PFSK-1 (cell line): ENCODE data around the gene UVSSA.

Experiments
- POLR2AphosphoS5 ChIP-seq: IDR thresholded peaks from 2 replicates; pipeline ENCODE4 v1.6.1; 2012; ENCODE audit warnings: low read depth, mild to moderate bottlenecking, control low read depth, low read length, moderate library complexity
- TF ChIP-seq, protein P1 (sequence below), 2 experiments: IDR thresholded peaks; 2 replicates each; pipeline versions ENCODE4 v1.6.1 to v1.8.0; 2011 to 2012; ENCODE audit warnings: low read depth in 2 of 2, low read length in 2 of 2, control low read depth in 1 of 2, inconsistent platforms in 1 of 2, mild to moderate bottlenecking in 1 of 2, moderate library complexity in 1 of 2; ENCODE audit not compliant: insufficient read depth in 1 of 2

DNA sequence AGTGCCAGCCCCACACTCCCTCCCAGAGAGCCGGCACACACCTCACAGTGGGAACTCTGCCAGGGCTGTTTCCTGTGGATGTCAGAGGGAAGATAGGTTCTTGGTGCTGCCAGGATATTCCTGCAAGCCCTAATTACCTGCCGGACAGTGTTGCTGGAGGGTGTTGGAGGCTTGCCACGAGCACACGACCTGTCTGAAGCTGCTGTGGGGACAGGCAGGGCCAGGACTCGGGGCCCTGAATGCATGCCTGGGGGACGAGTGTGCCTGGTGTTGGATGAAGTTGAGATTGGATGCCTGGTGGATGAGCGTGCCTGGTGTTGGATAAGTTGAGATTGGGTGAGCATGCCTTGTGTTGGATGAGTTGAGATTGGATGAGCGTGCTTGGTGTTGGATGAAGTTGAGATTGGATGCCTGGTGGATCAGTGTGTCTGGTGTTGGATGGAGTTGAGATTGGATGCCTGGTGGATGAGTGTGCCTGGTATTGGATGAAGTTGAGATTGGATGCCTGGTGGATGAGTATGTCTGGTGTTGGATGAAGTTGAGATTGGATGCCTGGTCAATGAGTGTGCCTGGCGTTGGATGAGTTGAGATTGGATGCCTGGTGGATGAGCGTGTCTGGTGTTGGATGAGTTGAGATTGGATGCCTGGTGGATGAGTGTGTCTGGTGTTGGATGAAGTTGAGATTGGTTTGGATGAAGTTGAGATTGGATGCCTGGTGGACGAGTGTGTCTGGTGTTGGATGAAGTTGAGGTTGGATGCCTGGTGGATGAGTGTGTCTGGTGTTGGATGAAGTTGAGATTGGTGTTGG, 23.2 kb upstream of the UVSSA start:
- TF ChIP-seq POLR2AphosphoS5, result no peak
- TF ChIP-seq, protein P1, sequence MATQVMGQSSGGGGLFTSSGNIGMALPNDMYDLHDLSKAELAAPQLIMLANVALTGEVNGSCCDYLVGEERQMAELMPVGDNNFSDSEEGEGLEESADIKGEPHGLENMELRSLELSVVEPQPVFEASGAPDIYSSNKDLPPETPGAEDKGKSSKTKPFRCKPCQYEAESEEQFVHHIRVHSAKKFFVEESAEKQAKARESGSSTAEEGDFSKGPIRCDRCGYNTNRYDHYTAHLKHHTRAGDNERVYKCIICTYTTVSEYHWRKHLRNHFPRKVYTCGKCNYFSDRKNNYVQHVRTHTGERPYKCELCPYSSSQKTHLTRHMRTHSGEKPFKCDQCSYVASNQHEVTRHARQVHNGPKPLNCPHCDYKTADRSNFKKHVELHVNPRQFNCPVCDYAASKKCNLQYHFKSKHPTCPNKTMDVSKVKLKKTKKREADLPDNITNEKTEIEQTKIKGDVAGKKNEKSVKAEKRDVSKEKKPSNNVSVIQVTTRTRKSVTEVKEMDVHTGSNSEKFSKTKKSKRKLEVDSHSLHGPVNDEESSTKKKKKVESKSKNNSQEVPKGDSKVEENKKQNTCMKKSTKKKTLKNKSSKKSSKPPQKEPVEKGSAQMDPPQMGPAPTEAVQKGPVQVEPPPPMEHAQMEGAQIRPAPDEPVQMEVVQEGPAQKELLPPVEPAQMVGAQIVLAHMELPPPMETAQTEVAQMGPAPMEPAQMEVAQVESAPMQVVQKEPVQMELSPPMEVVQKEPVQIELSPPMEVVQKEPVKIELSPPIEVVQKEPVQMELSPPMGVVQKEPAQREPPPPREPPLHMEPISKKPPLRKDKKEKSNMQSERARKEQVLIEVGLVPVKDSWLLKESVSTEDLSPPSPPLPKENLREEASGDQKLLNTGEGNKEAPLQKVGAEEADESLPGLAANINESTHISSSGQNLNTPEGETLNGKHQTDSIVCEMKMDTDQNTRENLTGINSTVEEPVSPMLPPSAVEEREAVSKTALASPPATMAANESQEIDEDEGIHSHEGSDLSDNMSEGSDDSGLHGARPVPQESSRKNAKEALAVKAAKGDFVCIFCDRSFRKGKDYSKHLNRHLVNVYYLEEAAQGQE (IDR thresholded peaks at IDR 0.05; ENCODE audit: insufficient read depth in 1 of 2, low read depth in 2 of 2, low read length in 2 of 2), result no peak
